HFFc6 (cell line): Measurements from ENCODE around the gene SELENOF. TPM values are rescaled to one million over a fixed set of nuclear protein-coding genes. Genes with fewer than 3 reads are reported as not detected.

ENCODE experiments used
- DNase-seq: peaks from one replicate; pipeline ENCODE4 v3.0.0-alpha.2; 2018
- H3K27ac Mint-ChIP-seq: 2 replicates; pipeline ENCODE4 v1.8.0; 2020; ENCODE audit warnings: mild to moderate bottlenecking, mixed read lengths
- H3K27me3 Mint-ChIP-seq: 2 replicates; pipeline ENCODE4 v1.8.0; 2021; ENCODE audit warnings: mild to moderate bottlenecking, moderate library complexity, mixed read lengths; ENCODE audit not compliant: insufficient read depth
- H3K36me3 Mint-ChIP-seq: 2 replicates; pipeline ENCODE4 v1.8.0; 2021; ENCODE audit warnings: low read depth, mixed read lengths
- H3K4me1 Mint-ChIP-seq: 2 replicates; pipeline ENCODE4 v1.8.0; 2020; ENCODE audit warnings: low read depth, mixed read lengths
- H3K4me3 Mint-ChIP-seq: 2 replicates; pipeline ENCODE4 v1.8.0; 2020; ENCODE audit warnings: mild to moderate bottlenecking, moderate library complexity, mixed read lengths
- H3K9me3 Mint-ChIP-seq: 2 replicates; pipeline ENCODE4 v1.8.0; 2020; ENCODE audit warnings: mild to moderate bottlenecking, mixed read lengths
- total RNA-seq, 6 experiments: library from RNA; stranded (reverse); fragmentation: NEBNext Ultra II Directional; extraction: Animal tissue kit (Norgen Biotek cat#: 25700); gene quantifications; 2 replicates in 1 of 6; 3 replicates in 5 of 6; pipeline ENCODE4 v1.2.3, GENCODE V29; 2021
- TF ChIP-seq, protein P1 (sequence below): fragments of 200-600 bp; sonication (generic); IDR thresholded peaks from 2 replicates; pipeline ENCODE4 v1.5.0; 2021; ENCODE audit warnings: antibody characterized with exemption, mild to moderate bottlenecking

Gene SELENOF
- total RNA-seq, 6 experiments from 2014 or later = 251 to 322 (median 278) TPM

DNA sequence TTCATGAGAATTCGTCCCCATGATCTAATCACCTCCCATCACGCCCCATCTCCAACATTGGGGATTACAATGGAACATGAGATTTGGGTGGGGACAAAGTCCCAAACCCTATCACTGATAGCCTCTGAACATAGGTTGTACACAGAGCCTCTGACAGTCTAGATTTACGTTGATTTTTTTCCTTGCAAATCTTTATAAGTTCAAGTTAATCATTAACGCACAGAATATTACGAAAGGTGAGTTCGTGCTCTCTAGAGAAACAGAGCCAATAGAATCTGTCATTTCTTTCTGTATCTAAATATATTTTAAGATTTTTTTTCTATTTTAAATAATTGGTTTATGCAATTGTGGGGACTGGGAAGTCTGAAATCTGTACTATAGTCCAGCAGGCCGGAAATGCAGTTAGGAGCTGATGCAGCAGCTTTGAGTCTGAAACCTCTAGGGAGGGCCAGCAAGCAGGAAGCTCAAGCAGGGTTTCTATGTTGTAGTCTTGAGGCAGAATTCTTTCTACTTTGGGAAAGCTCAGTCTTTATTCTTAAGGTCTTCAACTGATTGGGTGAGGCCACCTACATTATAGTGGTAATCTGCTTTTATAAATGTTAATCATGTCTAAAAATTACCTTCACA, 61.0 kb downstream of the SELENOF start:
- no peaks in the 10 kb centered on the region for H3K27me3 Mint-ChIP-seq
- H3K9me3 Mint-ChIP-seq = no peaks in the 10 kb centered on the region
- no peak overlapping the region for H3K4me3 Mint-ChIP-seq
- H3K4me1 Mint-ChIP-seq = peaks cover 22% of the 10 kb centered on the region
- H3K36me3 Mint-ChIP-seq = 0 out of 2 replicates have a peak, but pooled peaks cover 5% of the 10 kb centered on the region
- TF ChIP-seq, protein P1, sequence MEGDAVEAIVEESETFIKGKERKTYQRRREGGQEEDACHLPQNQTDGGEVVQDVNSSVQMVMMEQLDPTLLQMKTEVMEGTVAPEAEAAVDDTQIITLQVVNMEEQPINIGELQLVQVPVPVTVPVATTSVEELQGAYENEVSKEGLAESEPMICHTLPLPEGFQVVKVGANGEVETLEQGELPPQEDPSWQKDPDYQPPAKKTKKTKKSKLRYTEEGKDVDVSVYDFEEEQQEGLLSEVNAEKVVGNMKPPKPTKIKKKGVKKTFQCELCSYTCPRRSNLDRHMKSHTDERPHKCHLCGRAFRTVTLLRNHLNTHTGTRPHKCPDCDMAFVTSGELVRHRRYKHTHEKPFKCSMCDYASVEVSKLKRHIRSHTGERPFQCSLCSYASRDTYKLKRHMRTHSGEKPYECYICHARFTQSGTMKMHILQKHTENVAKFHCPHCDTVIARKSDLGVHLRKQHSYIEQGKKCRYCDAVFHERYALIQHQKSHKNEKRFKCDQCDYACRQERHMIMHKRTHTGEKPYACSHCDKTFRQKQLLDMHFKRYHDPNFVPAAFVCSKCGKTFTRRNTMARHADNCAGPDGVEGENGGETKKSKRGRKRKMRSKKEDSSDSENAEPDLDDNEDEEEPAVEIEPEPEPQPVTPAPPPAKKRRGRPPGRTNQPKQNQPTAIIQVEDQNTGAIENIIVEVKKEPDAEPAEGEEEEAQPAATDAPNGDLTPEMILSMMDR = no peak
- no peak overlapping the region for H3K27ac Mint-ChIP-seq
- DNase-seq = no peak

DNA sequence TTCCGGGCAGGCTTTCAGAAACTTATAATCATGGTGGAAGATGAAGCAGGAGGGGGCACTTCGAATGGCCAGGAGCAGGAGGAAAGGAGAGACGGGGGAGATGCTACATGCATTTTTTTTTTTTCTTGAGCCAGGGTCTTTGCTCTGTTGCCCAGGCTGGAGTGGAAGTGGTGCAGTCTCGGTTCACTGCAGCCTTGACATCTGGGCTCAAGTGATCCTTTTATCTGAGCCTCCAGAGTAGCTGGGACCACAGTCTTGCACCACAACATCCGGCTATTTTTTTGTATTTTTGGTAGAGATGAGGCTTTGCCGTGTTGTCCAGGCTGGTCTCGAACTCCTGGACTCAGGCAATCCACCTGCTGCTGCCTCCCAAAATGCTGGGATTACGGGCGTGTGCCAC, 61.6 kb downstream of the SELENOF start:
- H3K27me3 Mint-ChIP-seq = no peaks in the 10 kb centered on the region
- no peaks in the 10 kb centered on the region for H3K9me3 Mint-ChIP-seq
- peaks cover 26% of the 10 kb centered on the region for H3K4me1 Mint-ChIP-seq
- TF ChIP-seq, protein P1 = no peak
- no peak for DNase-seq
- no peak overlapping the region for H3K4me3 Mint-ChIP-seq
- H3K36me3 Mint-ChIP-seq = 0 out of 2 replicates have a peak, but pooled peaks cover 5% of the 10 kb centered on the region
- H3K27ac Mint-ChIP-seq = no peak overlapping the region

DNA sequence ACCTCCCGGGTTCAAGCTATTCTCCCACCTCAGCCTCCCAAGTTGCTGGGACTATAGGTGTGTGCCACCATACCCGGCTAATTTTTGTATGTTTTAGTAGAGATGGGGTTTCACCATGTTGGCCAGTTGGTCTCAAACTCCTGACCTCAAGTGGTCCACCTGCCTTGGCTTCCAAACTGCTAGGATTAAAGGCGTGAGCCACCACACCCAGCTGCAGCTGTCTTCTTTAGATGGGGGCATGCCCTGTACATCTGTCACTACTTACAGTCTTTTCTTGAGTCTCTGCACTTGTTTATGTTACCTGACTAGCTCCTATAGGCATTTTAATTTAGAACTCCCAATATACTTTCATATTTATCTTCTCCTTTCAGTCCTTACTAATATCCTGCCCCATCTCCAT, 64.2 kb downstream of the SELENOF start:
- Mint-ChIP-seq H3K27ac (no peak overlapping the region), H3K4me3 (no peak overlapping the region), H3K9me3 (no peaks in the 10 kb centered on the region), H3K4me1 (peaks cover 43% of the 10 kb centered on the region), H3K36me3 (no peaks in the 10 kb centered on the region), H3K27me3 (no peaks in the 10 kb centered on the region)
- no peak for DNase-seq
- TF ChIP-seq, protein P1 = no peak

DNA sequence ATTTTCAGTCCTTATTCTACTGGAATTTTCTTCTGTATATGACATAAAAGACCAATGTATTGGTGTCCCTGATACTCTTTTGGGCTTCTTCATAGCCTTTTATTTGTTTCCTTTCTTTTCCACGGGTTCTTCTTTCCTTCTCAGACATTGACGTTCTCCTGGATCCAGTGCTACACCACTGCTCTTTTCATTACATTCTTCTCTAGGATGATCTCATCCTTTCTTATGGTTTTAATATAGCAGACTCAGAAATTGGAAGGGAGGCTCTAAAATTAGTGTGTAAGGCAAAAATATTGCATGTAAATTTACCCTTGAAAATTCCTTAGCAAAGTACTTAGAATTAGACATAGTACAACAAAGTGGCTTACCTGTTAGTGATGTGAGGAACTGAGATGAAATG, 65.3 kb downstream of the SELENOF start:
- no peak overlapping the region for H3K27ac Mint-ChIP-seq
- H3K4me3 Mint-ChIP-seq = no peak overlapping the region
- TF ChIP-seq, protein P1 = no peak
- no peaks in the 10 kb centered on the region for H3K9me3 Mint-ChIP-seq
- peaks cover 43% of the 10 kb centered on the region for H3K4me1 Mint-ChIP-seq
- no peak for DNase-seq
- no peaks in the 10 kb centered on the region for H3K27me3 Mint-ChIP-seq
- no peaks in the 10 kb centered on the region for H3K36me3 Mint-ChIP-seq

- Mint-ChIP-seq H3K36me3 (no peaks in the 10 kb centered on the region), H3K27ac (peak overlapping the region; percentile 61), H3K27me3 (no peaks in the 10 kb centered on the region; the same call in 1 of the 2 replicates), H3K4me3 (peak overlapping the region; percentile 24; the same call in 1 of the 2 replicates), H3K4me1 (peaks cover 43% of the 10 kb centered on the region), H3K9me3 (no peaks in the 10 kb centered on the region)
- peak; percentile 72 for DNase-seq
- TF ChIP-seq, protein P1 = no peak
These were observed 67.7 kb downstream of the SELENOF start for GRCh38 chr1:86846164-86846647.
